Natural killer cell (primary cell): ENCODE data around the gene KHK. TPM values are rescaled to one million over a fixed set of nuclear protein-coding genes. Genes with fewer than 3 reads are reported as not detected.
"Not testable (repeated sequence)": the region's sequence is repeated elsewhere in the genome, so short reads cannot be mapped to it uniquely, and the experiment has no call there.

Experiments
- ATAC-seq, 3 donors: fragments of 150-1000 bp in 2 of 3; fragments of 200-7000 bp in 1 of 3; cut with Tn5 transposase; 1 replicate in 1 of 3; 2 replicates in 2 of 3; pipeline ENCODE4 v1.10.0; 2021; ENCODE audit warnings: mild to moderate bottlenecking in 2 of 3, moderate library complexity in 2 of 3
- DNase-seq, 2 donors: peaks; one replicate each; pipeline versions ENCODE4 v3.0.0 to v3.0.0-alpha.2; 2013 to 2021; ENCODE audit warnings: mixed read lengths in 1 of 2
- H3K27ac ChIP-seq: one replicate; pipeline ENCODE4 v1.5.1; 2013; ENCODE audit warnings: mild to moderate bottlenecking, low read length
- H3K27me3 ChIP-seq: one replicate; pipeline ENCODE4 v1.6.1; 2013; ENCODE audit warnings: low read length; ENCODE audit not compliant: control insufficient read depth, insufficient read depth
- H3K36me3 ChIP-seq: one replicate; pipeline ENCODE4 v1.6.1; 2013; ENCODE audit warnings: low read length; ENCODE audit not compliant: control insufficient read depth, insufficient read depth
- H3K4me1 ChIP-seq: one replicate; pipeline ENCODE4 v1.6.1; 2013; ENCODE audit warnings: low read length; ENCODE audit not compliant: control insufficient read depth, insufficient read depth
- H3K4me3 ChIP-seq: one replicate; pipeline ENCODE4 v1.5.1; 2013; ENCODE audit warnings: low read length
- H3K9me3 ChIP-seq: one replicate; pipeline ENCODE4 v1.6.1; 2013; ENCODE audit warnings: low read length; ENCODE audit not compliant: control insufficient read depth, insufficient read depth
- H3K27ac Mint-ChIP-seq, 2 donors: one replicate each; pipeline ENCODE4 v1.8.0; 2022; ENCODE audit warnings: mild to moderate bottlenecking in 2 of 2, mixed read lengths in 2 of 2, moderate library complexity in 1 of 2
- H3K27me3 Mint-ChIP-seq, 2 donors: one replicate each; pipeline ENCODE4 v1.8.0; 2022; ENCODE audit warnings: low read depth in 2 of 2, mixed read lengths in 2 of 2
- H3K36me3 Mint-ChIP-seq: one replicate; pipeline ENCODE4 v1.8.0; 2022; ENCODE audit warnings: mixed read lengths
- H3K4me1 Mint-ChIP-seq, 2 donors: one replicate each; pipeline ENCODE4 v1.8.0; 2022; ENCODE audit warnings: mixed read lengths in 2 of 2
- H3K4me3 Mint-ChIP-seq: one replicate; pipeline ENCODE4 v1.8.0; 2022; ENCODE audit warnings: mild to moderate bottlenecking, moderate library complexity, mixed read lengths
- H3K9me3 Mint-ChIP-seq, 2 donors: one replicate each; pipeline ENCODE4 v1.8.0; 2022; ENCODE audit warnings: mixed read lengths in 2 of 2
- WGBS: methylation state at CpG from one replicate; pipeline ENCODE4 v1.1.7; 2013; ENCODE audit warnings: missing lambda C conversion rate; ENCODE audit not compliant: insufficient coverage; 5-methylcytosine and 5-hydroxymethylcytosine counted together
- intact Hi-C: fragments of 100-400 bp; cut with micrococcal nuclease; formaldehyde crosslinking; loops from one replicate; pipeline ENCODE4 v1.14.2; 2022
- total RNA-seq, 4 donors: library from RNA; stranded (reverse); fragments of 120-200 nt in 1 of 4; gene quantifications; one replicate each; pipeline versions ENCODE4 v1.2.3 to v1.2.4, GENCODE V29; 2013 to 2022
- TF ChIP-seq, protein P1 (sequence below): fragments of 200-600 bp; IDR thresholded peaks from one replicate; pipeline ENCODE4 v1.8.0; 2022; ENCODE audit warnings: antibody characterized with exemption

KHK gene
- total RNA-seq, 3 donors from 2014 or later (not counting 1 experiment from before 2014, with no cell fraction given), result 3.7 to 4.0 (median 3.8) TPM

- DNase-seq, result no peak
- Mint-ChIP-seq H3K36me3 (no peaks in the 10 kb centered on the region), H3K9me3 (no peaks in the 10 kb centered on the region), H3K27ac (no peak overlapping the region), H3K4me3 (no peak overlapping the region), H3K4me1 (no peaks in the 10 kb centered on the region), H3K27me3 (peaks cover 13 to 31% of the 10 kb centered on the region in 2 donors)
- H3K4me3 ChIP-seq, result no peak overlapping the region
- peaks cover 9% of the 10 kb centered on the region for H3K4me1 ChIP-seq
- 76% methylated on average over 2 of the region's 2 CpGs for WGBS
- no peak overlapping the region for H3K27ac ChIP-seq
- peaks cover 9% of the 10 kb centered on the region for H3K27me3 ChIP-seq
- ATAC-seq, result no peak
- H3K9me3 ChIP-seq, result no peaks in the 10 kb centered on the region
- intact Hi-C loops, result no loop called here
- no peaks in the 10 kb centered on the region for H3K36me3 ChIP-seq
- TF ChIP-seq, protein P1, sequence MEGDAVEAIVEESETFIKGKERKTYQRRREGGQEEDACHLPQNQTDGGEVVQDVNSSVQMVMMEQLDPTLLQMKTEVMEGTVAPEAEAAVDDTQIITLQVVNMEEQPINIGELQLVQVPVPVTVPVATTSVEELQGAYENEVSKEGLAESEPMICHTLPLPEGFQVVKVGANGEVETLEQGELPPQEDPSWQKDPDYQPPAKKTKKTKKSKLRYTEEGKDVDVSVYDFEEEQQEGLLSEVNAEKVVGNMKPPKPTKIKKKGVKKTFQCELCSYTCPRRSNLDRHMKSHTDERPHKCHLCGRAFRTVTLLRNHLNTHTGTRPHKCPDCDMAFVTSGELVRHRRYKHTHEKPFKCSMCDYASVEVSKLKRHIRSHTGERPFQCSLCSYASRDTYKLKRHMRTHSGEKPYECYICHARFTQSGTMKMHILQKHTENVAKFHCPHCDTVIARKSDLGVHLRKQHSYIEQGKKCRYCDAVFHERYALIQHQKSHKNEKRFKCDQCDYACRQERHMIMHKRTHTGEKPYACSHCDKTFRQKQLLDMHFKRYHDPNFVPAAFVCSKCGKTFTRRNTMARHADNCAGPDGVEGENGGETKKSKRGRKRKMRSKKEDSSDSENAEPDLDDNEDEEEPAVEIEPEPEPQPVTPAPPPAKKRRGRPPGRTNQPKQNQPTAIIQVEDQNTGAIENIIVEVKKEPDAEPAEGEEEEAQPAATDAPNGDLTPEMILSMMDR, result no peak
Observed at GRCh38 chr2:27115519-27115918, 28.9 kb downstream of the KHK start.

DNA sequence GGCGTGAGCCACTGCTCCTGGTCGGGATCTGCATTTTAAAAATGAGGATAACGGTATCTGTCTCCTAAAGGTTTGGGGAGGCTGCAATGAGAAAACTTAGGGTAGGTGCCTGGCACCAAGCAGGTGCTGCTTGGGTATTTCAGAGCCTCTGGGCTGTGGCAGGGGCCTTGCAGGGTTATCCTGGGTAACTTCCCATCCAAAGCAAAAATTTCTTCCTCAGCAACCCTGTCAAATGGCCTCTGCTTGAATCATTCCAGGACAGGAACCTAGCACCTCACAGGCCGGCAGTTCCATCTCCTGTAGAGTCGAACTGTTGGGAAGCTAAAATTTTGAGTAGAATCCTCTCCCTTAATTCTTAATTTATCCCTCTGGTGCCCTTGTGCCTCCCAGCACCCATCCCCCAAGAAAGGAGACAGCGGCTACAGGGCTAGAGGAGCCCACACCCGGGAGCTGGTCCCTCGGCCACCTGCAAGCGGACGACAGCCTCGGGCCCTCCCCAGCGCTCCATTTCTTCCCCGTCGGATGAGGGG lies 31.5 kb downstream of the KHK start:
- Mint-ChIP-seq H3K4me1 (peaks cover 6 to 10% of the 10 kb centered on the region in 2 donors), H3K27me3 (peaks cover 13 to 29% of the 10 kb centered on the region in 2 donors), H3K36me3 (no peaks in the 10 kb centered on the region), H3K9me3 (no peaks in the 10 kb centered on the region), H3K4me3 (no peak overlapping the region), H3K27ac (no peak overlapping the region)
- H3K36me3 ChIP-seq, result no peaks in the 10 kb centered on the region
- H3K9me3 ChIP-seq, result no peaks in the 10 kb centered on the region
- WGBS, result 36% methylated on average over 14 of the region's 14 CpGs
- peaks cover 15% of the 10 kb centered on the region for H3K4me1 ChIP-seq
- no peak overlapping the region for H3K27ac ChIP-seq
- H3K27me3 ChIP-seq, result peaks cover 9% of the 10 kb centered on the region
- intact Hi-C loops, result no loop called here
- no peak for ATAC-seq
- DNase-seq, result no peak
- TF ChIP-seq, protein P1, result no peak
- no peak overlapping the region for H3K4me3 ChIP-seq

DNA sequence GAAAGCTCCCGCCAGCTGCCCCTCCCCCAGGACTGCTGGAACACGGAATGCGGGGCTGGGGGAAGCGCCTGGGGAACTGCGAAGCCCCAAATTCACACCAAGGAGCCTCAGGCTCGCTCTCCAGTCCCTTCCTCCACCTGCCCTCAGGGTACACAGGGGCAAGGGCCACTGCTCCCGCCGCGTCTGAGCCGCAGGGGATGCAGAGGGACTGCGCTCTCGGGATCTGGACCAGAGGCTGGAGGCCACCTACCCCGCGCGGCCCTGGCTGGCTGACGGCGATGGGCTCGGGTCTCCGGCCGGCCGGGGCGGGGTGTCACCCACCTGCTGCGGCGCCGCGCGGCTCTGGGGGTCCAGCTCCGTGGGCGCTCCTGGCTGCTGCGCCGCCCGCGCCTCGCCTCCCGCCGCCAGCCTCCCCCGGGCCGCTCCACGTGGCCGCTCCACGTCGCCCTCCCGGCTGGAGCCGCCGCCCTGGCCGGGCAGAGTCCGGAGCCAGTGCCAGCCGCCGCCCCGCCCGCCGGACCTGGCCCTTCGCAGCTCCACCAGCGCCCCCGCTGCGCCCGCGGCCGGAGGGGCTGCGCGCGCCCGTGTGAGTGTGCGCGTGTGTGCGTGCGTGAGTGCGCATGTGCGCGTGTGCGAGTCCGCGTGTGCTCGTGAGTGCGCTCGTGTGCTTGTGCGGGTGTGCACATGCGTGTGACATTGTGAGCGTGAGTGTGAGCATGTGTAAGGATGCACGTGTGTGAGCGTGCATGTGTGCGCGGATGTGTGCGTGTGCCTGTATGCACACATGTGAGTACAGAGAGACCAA lies 32.2 kb downstream of the KHK start, which contains the start of gene CGREF1:
TSS of gene CGREF1 (minus strand) at position 604 of the 805 bp plus-strand sequence. CDS start 14,762 bp downstream, outside the sequence.
- Histone ChIP-seq H3K36me3 (no peaks in the 10 kb centered on the region), H3K4me1 (peaks cover 20% of the 10 kb centered on the region), H3K27me3 (peaks cover 9% of the 10 kb centered on the region), H3K9me3 (no peaks in the 10 kb centered on the region), H3K27ac (no peak within 1 kb of the TSS), H3K4me3 (no peak within 1 kb of the TSS)
- 4% methylated on average over 84 of the region's 84 CpGs for whole genome bisulfite sequencing
- Mint-ChIP-seq H3K36me3 (no peaks in the 10 kb centered on the region), H3K27me3 (peaks cover 13 to 29% of the 10 kb centered on the region in 2 donors), H3K4me1 (peaks cover 9 to 14% of the 10 kb centered on the region in 2 donors), H3K27ac (no peak within 1 kb of the TSS), H3K4me3 (peak within 1 kb of the TSS; percentile 60), H3K9me3 (no peaks in the 10 kb centered on the region)
- intact Hi-C loops, result no loop called here
- ATAC-seq (no peak), DNase-seq (peak in 1 of 2 donors; percentile 34)
- TF ChIP-seq, protein P1, result no peak

- intact Hi-C loops, H3K9me3 ChIP-seq, H3K27me3 ChIP-seq, H3K9me3 Mint-ChIP-seq, ATAC-seq, H3K27ac ChIP-seq, H3K4me3 ChIP-seq, DNase-seq, H3K27ac Mint-ChIP-seq, H3K36me3 ChIP-seq, H3K36me3 Mint-ChIP-seq: not testable (repeated sequence)
- Mint-ChIP-seq H3K4me3 (peak overlapping the region; percentile 60), H3K4me1 (peaks cover 9 to 18% of the 10 kb centered on the region in 2 donors), H3K27me3 (peaks cover 13 to 29% of the 10 kb centered on the region in 2 donors)
- 80% methylated on average over 8 of the region's 8 CpGs for WGBS
- H3K4me1 ChIP-seq, result peaks cover 24% of the 10 kb centered on the region
Observed at GRCh38 chr2:27119330-27119670, 32.7 kb downstream of the KHK start.
